Body of pancreas (tissue), 4 donors: ENCODE measurements around the gene AGBL4. TPM values are rescaled to one million over a fixed set of nuclear protein-coding genes. Genes with fewer than 3 reads are reported as not detected.

Source experiments
- ATAC-seq: fragments of 150-250 bp; one replicate; pipeline ENCODE4 v1.9.1; 2016
- DNase-seq, 4 donors: peaks; one replicate each; pipeline ENCODE4 v3.0.0-alpha.2; 2019
- H3K27ac ChIP-seq, 4 donors: fragments of 200-600 bp; sonication (generic); 1 replicate in 3 of 4; 2 replicates in 1 of 4; pipeline versions ENCODE4 v1.5.1 to v1.6.1; 2016 to 2019; ENCODE audit warnings: mild to moderate bottlenecking in 1 of 4, mixed read lengths in 1 of 4, moderate library complexity in 1 of 4
- H3K27me3 ChIP-seq, 2 donors: fragments of 200-600 bp; sonication (generic); one replicate each; pipeline ENCODE4 v1.6.0; 2016; ENCODE audit warnings: mild to moderate bottlenecking in 1 of 2
- H3K36me3 ChIP-seq, 2 donors: fragments of 200-600 bp; sonication (generic); replicated peaks in 1 of 2; 2 replicates each; pipeline ENCODE4 v1.5.1; 2016; ENCODE audit warnings: low read depth in 2 of 2; ENCODE audit not compliant: insufficient read depth in 1 of 2
- H3K4me1 ChIP-seq: fragments of 200-600 bp; sonication (generic); one replicate; pipeline ENCODE4 v1.6.0; 2016
- H3K4me3 ChIP-seq, 2 donors: fragments of 200-600 bp; sonication (generic); 1 replicate in 1 of 2; 2 replicates in 1 of 2; pipeline ENCODE4 v1.5.1; 2016 to 2019
- H3K9me3 ChIP-seq, 3 donors: fragments of 200-600 bp; sonication (generic); 1 replicate in 2 of 3; 2 replicates in 1 of 3; pipeline ENCODE4 v1.5.1; 2016
- CTCF ChIP-seq, 7 experiments: fragments of 450-650 bp in 4 of 7; fragments of 200-600 bp in 3 of 7; sonication (generic) in 3 of 7; IDR thresholded peaks; one replicate each; pipeline ENCODE4 v1.5.1; 2016 to 2019; ENCODE audit warnings: antibody characterized with exemption in 7 of 7
- POLR2A ChIP-seq, 3 donors: fragments of 450-650 bp; IDR thresholded peaks; one replicate each; pipeline ENCODE4 v1.6.1; 2016; ENCODE audit warnings: antibody characterized with exemption in 3 of 3, mild to moderate bottlenecking in 2 of 3
- WGBS, 2 donors: methylation state at CpG; one replicate each; pipeline ENCODE4 v1.1.5; 2017; 5-methylcytosine and 5-hydroxymethylcytosine counted together
- intact Hi-C: fragments of 100-400 bp; cut with DNase I; formaldehyde crosslinking; loops from one replicate; pipeline ENCODE4 v1.15.1; 2023
- total RNA-seq, 2 donors: library from RNA; depleted of rRNA; stranded (reverse); fragments of >200 nt; gene quantifications; one replicate each; pipeline ENCODE4 v1.1.0, GENCODE V29; 2016

The AGBL4 gene
- total RNA-seq, 2 donors from 2014 or later: 0.33 to 0.78 TPM

- no peak overlapping the region for H3K27ac ChIP-seq
- ATAC-seq (no peak), DNase-seq (no peak)
- no peak overlapping the region for H3K4me3 ChIP-seq
- WGBS, 2 donors: 60 to 70% methylated on average over 3 of the region's 3 CpGs
- intact Hi-C loops: no loop called here
- H3K4me1 ChIP-seq: no peaks in the 10 kb centered on the region
- no peaks in the 10 kb centered on the region for H3K27me3 ChIP-seq
- TF ChIP-seq POLR2A (IDR thresholded peaks at IDR 0.05) (no peak), CTCF (IDR thresholded peaks at IDR 0.05) (no peak)
- H3K9me3 ChIP-seq: peaks cover 0 to 7% (median 0%) of the 10 kb centered on the region in 3 donors
- H3K36me3 ChIP-seq: no peaks in the 10 kb centered on the region
Measured at GRCh38 chr1:49085079-49085478, 938.7 kb downstream of the AGBL4 start.

GRCh38 chr1:49060766-49061165 lies 963.0 kb downstream of the AGBL4 start:
- WGBS, 2 donors: 38 to 61% methylated on average over 1 of the region's 1 CpG
- no peak for ATAC-seq
- intact Hi-C loops: no loop called here

GRCh38 chr1:49059087-49059486 lies 964.7 kb downstream of the AGBL4 start:
- Histone ChIP-seq H3K4me1 (no peaks in the 10 kb centered on the region), H3K36me3 (no peaks in the 10 kb centered on the region), H3K27me3 (no peaks in the 10 kb centered on the region), H3K9me3 (no peaks in the 10 kb centered on the region), H3K27ac (no peak overlapping the region), H3K4me3 (no peak overlapping the region)
- DNase-seq: no peak
- no peak for TF ChIP-seq CTCF (IDR thresholded peaks at IDR 0.05)
- TF ChIP-seq POLR2A (IDR thresholded peaks at IDR 0.05): no peak
- ATAC-seq: no peak
- intact Hi-C loops: no loop called here
- WGBS, 2 donors: 79 to 82% methylated on average over 3 of the region's 3 CpGs

More at GRCh38 chr1:49060766-49061165, 963.0 kb downstream of the AGBL4 start:
- TF ChIP-seq CTCF (IDR thresholded peaks at IDR 0.05): no peak
- H3K36me3 ChIP-seq: no peaks in the 10 kb centered on the region
- no peak overlapping the region for H3K27ac ChIP-seq
- peak in 1 of 4 donors; percentile 5 for DNase-seq
- H3K4me1 ChIP-seq: no peaks in the 10 kb centered on the region
- no peaks in the 10 kb centered on the region for H3K27me3 ChIP-seq
- H3K4me3 ChIP-seq: no peak overlapping the region
- H3K9me3 ChIP-seq: no peaks in the 10 kb centered on the region

GRCh38 chr1:49052102-49052501 lies 971.7 kb downstream of the AGBL4 start:
- H3K4me1 ChIP-seq: no peaks in the 10 kb centered on the region
- no peak overlapping the region for H3K4me3 ChIP-seq
- DNase-seq (peak in 2 of 4 donors; percentile 14 to 28), ATAC-seq (no peak)
- TF ChIP-seq POLR2A (IDR thresholded peaks at IDR 0.05) (no peak), CTCF (IDR thresholded peaks at IDR 0.05) (no peak)
- intact Hi-C loops: no loop called here
- no peak overlapping the region for H3K27ac ChIP-seq
- WGBS, 2 donors: 83 to 87% methylated on average over 1 of the region's 1 CpG
- H3K9me3 ChIP-seq: no peaks in the 10 kb centered on the region
- no peaks in the 10 kb centered on the region for H3K27me3 ChIP-seq
- no peaks in the 10 kb centered on the region for H3K36me3 ChIP-seq

GRCh38 chr1:49051647-49052046 lies 972.1 kb downstream of the AGBL4 start:
- no peak for TF ChIP-seq POLR2A (IDR thresholded peaks at IDR 0.05)
- no peak for TF ChIP-seq CTCF (IDR thresholded peaks at IDR 0.05)
- Histone ChIP-seq H3K9me3 (no peaks in the 10 kb centered on the region), H3K27me3 (no peaks in the 10 kb centered on the region), H3K27ac (no peak overlapping the region), H3K36me3 (no peaks in the 10 kb centered on the region), H3K4me3 (no peak overlapping the region), H3K4me1 (no peaks in the 10 kb centered on the region)
- 28 to 37% methylated on average over 2 of the region's 2 CpGs for WGBS, 2 donors
- no peak for DNase-seq
- no peak for ATAC-seq
- intact Hi-C loops: no loop called here
